Gastrocnemius medialis (tissue), 4 donors: ENCODE measurements around the gene SGCD. TPM values are rescaled to one million over a fixed set of nuclear protein-coding genes. Genes with fewer than 3 reads are reported as not detected.

ENCODE experiments used
- ATAC-seq, 2 donors: fragments of 150-250 bp; one replicate each; pipeline ENCODE4 v1.9.1; 2016
- DNase-seq, 2 donors: peaks; one replicate each; pipeline ENCODE4 v3.0.0-alpha.2; 2019
- H3K27ac ChIP-seq, 4 donors: fragments of 200-600 bp; sonication (generic); 1 replicate in 1 of 4; 2 replicates in 3 of 4; pipeline ENCODE4 v1.5.1; 2016 to 2018; ENCODE audit warnings: mild to moderate bottlenecking in 2 of 4, moderate library complexity in 1 of 4
- H3K27me3 ChIP-seq, 3 donors: fragments of 200-600 bp; sonication (generic) in 2 of 3; 1 replicate in 1 of 3; 2 replicates in 2 of 3; pipeline versions ENCODE4 v1.5.1 to v1.6.0; 2016 to 2019; ENCODE audit warnings: mild to moderate bottlenecking in 1 of 3, moderate library complexity in 1 of 3
- H3K36me3 ChIP-seq, 2 donors: fragments of 200-600 bp; sonication (generic) in 1 of 2; one replicate each; pipeline ENCODE4 v1.5.1; 2017 to 2018
- H3K4me1 ChIP-seq, 2 donors: fragments of 200-600 bp; sonication (generic) in 1 of 2; one replicate each; pipeline ENCODE4 v1.5.1; 2016 to 2017; ENCODE audit warnings: mild to moderate bottlenecking in 2 of 2
- H3K4me3 ChIP-seq, 4 donors: fragments of 200-600 bp; sonication (generic) in 3 of 4; 1 replicate in 1 of 4; 2 replicates in 3 of 4; pipeline ENCODE4 v1.5.1; 2016 to 2019; ENCODE audit warnings: mild to moderate bottlenecking in 2 of 4
- H3K9me3 ChIP-seq, 3 donors: fragments of 200-600 bp; sonication (generic) in 2 of 3; 1 replicate in 1 of 3; 2 replicates in 2 of 3; pipeline ENCODE4 v1.5.1; 2016 to 2019
- CTCF ChIP-seq, 5 experiments: fragments of 450-650 bp in 3 of 5; fragments of 200-600 bp in 2 of 5; sonication (generic) in 2 of 5; IDR thresholded peaks in 4 of 5; conservative IDR thresholded peaks in 1 of 5; 1 replicate in 4 of 5; 2 replicates in 1 of 5; pipeline ENCODE4 v1.5.1; 2016 to 2019; ENCODE audit warnings: antibody characterized with exemption in 5 of 5, mild to moderate bottlenecking in 3 of 5, moderate library complexity in 3 of 5
- POLR2A ChIP-seq, 2 donors: fragments of 450-650 bp; IDR thresholded peaks; one replicate each; pipeline ENCODE4 v1.6.1; 2017; ENCODE audit warnings: antibody characterized with exemption in 2 of 2, mild to moderate bottlenecking in 2 of 2, moderate library complexity in 2 of 2
- in situ Hi-C, 4 donors: fragments of 200-750 bp; cut with MboI; loops; one replicate each; pipeline versions ENCODE4 v1.15.0 to v1.8.0; 2017; ENCODE audit warnings: low sequenced_read_pairs in 4 of 4
- intact Hi-C: fragments of 100-400 bp; cut with DNase I; formaldehyde crosslinking; loops from one replicate; pipeline ENCODE4 v1.15.1; 2023; ENCODE audit warnings: low total_unique reads
- total RNA-seq, 4 donors: library from RNA; depleted of rRNA; stranded (reverse); fragments of >200 nt; gene quantifications; one replicate each; pipeline versions ENCODE4 v1.1.0 to v1.2.3, GENCODE V29; 2016

SGCD gene
- total RNA-seq, 4 donors from 2014 or later: 8.2 to 53.5 (median 35.8) TPM

- Histone ChIP-seq H3K4me3 (no peak overlapping the region), H3K36me3 (no peaks in the 10 kb centered on the region), H3K9me3 (no peaks in the 10 kb centered on the region), H3K27ac (no peak overlapping the region), H3K4me1 (no peaks in the 10 kb centered on the region), H3K27me3 (no peaks in the 10 kb centered on the region)
- DNase-seq (no peak), ATAC-seq (no peak)
- in situ Hi-C loops: no loop called here
- TF ChIP-seq POLR2A (IDR thresholded peaks at IDR 0.05): no peak
- no peak for TF ChIP-seq CTCF (IDR thresholded peaks at IDR 0.05 in 4 of 5, conservative IDR thresholded peaks at IDR 0.05 in 1 of 5)
- intact Hi-C loops: no loop called here
These were observed 471.2 kb downstream of the SGCD start for GRCh38 chr5:156798201-156798600.

GRCh38 chr5:156799171-156799570 lies 472.2 kb downstream of the SGCD start:
- Histone ChIP-seq H3K27ac (no peak overlapping the region), H3K27me3 (no peaks in the 10 kb centered on the region), H3K36me3 (no peaks in the 10 kb centered on the region), H3K9me3 (no peaks in the 10 kb centered on the region), H3K4me3 (no peak overlapping the region), H3K4me1 (no peaks in the 10 kb centered on the region)
- ATAC-seq: no peak
- no peak for DNase-seq
- in situ Hi-C loops: no loop called here
- TF ChIP-seq CTCF (IDR thresholded peaks at IDR 0.05 in 4 of 5, conservative IDR thresholded peaks at IDR 0.05 in 1 of 5) (no peak), POLR2A (IDR thresholded peaks at IDR 0.05) (no peak)
- intact Hi-C loops: no loop called here

GRCh38 chr5:156800929-156801328 lies 474.0 kb downstream of the SGCD start:
- no peaks in the 10 kb centered on the region for H3K4me1 ChIP-seq
- in situ Hi-C loops: loop anchor here in 1 of 4 donors (25.0 kb wide), 1 partner anchor 489 kb away; no protein-coding TSS in a partner anchor
- no peak overlapping the region for H3K27ac ChIP-seq
- TF ChIP-seq CTCF (IDR thresholded peaks at IDR 0.05 in 4 of 5, conservative IDR thresholded peaks at IDR 0.05 in 1 of 5): no peak
- no peak for TF ChIP-seq POLR2A (IDR thresholded peaks at IDR 0.05)
- no peaks in the 10 kb centered on the region for H3K36me3 ChIP-seq
- H3K27me3 ChIP-seq: no peaks in the 10 kb centered on the region
- no peaks in the 10 kb centered on the region for H3K9me3 ChIP-seq
- DNase-seq: no peak
- intact Hi-C loops: no loop called here
- no peak overlapping the region for H3K4me3 ChIP-seq
- ATAC-seq: no peak

- Histone ChIP-seq H3K9me3 (no peaks in the 10 kb centered on the region), H3K4me1 (no peaks in the 10 kb centered on the region), H3K27me3 (no peaks in the 10 kb centered on the region), H3K27ac (no peak overlapping the region), H3K4me3 (no peak overlapping the region), H3K36me3 (no peaks in the 10 kb centered on the region)
- intact Hi-C loops: no loop called here
- ATAC-seq (no peak), DNase-seq (no peak)
- in situ Hi-C loops: loop anchor here in 1 of 4 donors (25.0 kb wide), 1 partner anchor 490 kb away; no protein-coding TSS in a partner anchor
- TF ChIP-seq CTCF (IDR thresholded peaks at IDR 0.05 in 4 of 5, conservative IDR thresholded peaks at IDR 0.05 in 1 of 5) (no peak), POLR2A (IDR thresholded peaks at IDR 0.05) (no peak)
These were observed 475.5 kb downstream of the SGCD start for GRCh38 chr5:156802501-156802900.

- no peak for ATAC-seq
- TF ChIP-seq CTCF (IDR thresholded peaks at IDR 0.05 in 4 of 5, conservative IDR thresholded peaks at IDR 0.05 in 1 of 5) (no peak), POLR2A (IDR thresholded peaks at IDR 0.05) (no peak)
- no peaks in the 10 kb centered on the region for H3K4me1 ChIP-seq
- H3K36me3 ChIP-seq: no peaks in the 10 kb centered on the region
- H3K4me3 ChIP-seq: no peak overlapping the region
- no peaks in the 10 kb centered on the region for H3K9me3 ChIP-seq
- no peaks in the 10 kb centered on the region for H3K27me3 ChIP-seq
- intact Hi-C loops (no loop called here), in situ Hi-C loops (loop anchor here in 1 of 4 donors (25.0 kb wide), 1 partner anchor 491 kb away; no protein-coding TSS in a partner anchor)
- no peak for DNase-seq
- H3K27ac ChIP-seq: no peak overlapping the region
These were observed 476.4 kb downstream of the SGCD start for GRCh38 chr5:156803404-156803803.
